Measurements from ENCODE around the gene MBNL2.

GRCh38 chr13:97342136-97342535 lies 120.0 kb downstream of the MBNL2 start:
- TF ChIP-seq RAD21 (IDR thresholded peaks at IDR 0.05; ENCODE audit: insufficient read depth, low read depth, low read length) (no peak), POU2F2 (IDR thresholded peaks at IDR 0.05; ENCODE audit: borderline replicate concordance, low read depth, low read length) (no peak), TCF3 (IDR thresholded peaks at IDR 0.05; ENCODE audit: borderline replicate concordance, insufficient read depth, low read depth, low read length) (no peak), SMC3 (IDR thresholded peaks at IDR 0.05; ENCODE audit: borderline replicate concordance, low read length) (no peak), CHD1 (IDR thresholded peaks at IDR 0.05; ENCODE audit: low read depth, low read length) (no peak), CHD2 (IDR thresholded peaks at IDR 0.05; ENCODE audit: borderline replicate concordance, low read depth, low read length) (no peak), FOS (IDR thresholded peaks at IDR 0.05; ENCODE audit: borderline replicate concordance, extremely low read depth, insufficient read length) (no peak), POLR2AphosphoS5 (IDR thresholded peaks at IDR 0.05; ENCODE audit: low read length) (no peak), BACH1 (IDR thresholded peaks at IDR 0.05; ENCODE audit: borderline replicate concordance) (no peak), TCF12 (IDR thresholded peaks at IDR 0.05; ENCODE audit: low read depth, low read length) (no peak), HCFC1 (IDR thresholded peaks at IDR 0.05; ENCODE audit: low read length) (no peak)
- TF ChIP-seq, protein P1, sequence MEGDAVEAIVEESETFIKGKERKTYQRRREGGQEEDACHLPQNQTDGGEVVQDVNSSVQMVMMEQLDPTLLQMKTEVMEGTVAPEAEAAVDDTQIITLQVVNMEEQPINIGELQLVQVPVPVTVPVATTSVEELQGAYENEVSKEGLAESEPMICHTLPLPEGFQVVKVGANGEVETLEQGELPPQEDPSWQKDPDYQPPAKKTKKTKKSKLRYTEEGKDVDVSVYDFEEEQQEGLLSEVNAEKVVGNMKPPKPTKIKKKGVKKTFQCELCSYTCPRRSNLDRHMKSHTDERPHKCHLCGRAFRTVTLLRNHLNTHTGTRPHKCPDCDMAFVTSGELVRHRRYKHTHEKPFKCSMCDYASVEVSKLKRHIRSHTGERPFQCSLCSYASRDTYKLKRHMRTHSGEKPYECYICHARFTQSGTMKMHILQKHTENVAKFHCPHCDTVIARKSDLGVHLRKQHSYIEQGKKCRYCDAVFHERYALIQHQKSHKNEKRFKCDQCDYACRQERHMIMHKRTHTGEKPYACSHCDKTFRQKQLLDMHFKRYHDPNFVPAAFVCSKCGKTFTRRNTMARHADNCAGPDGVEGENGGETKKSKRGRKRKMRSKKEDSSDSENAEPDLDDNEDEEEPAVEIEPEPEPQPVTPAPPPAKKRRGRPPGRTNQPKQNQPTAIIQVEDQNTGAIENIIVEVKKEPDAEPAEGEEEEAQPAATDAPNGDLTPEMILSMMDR (IDR thresholded peaks at IDR 0.05 in 2 of 3, conservative IDR thresholded peaks at IDR 0.05 in 1 of 3; ENCODE audit: control insufficient read depth in 2 of 3, extremely low read depth in 1 of 3, insufficient read depth in 1 of 3, low read depth in 3 of 3, low read length in 3 of 3): no peak
- TF ChIP-seq, protein P2, sequence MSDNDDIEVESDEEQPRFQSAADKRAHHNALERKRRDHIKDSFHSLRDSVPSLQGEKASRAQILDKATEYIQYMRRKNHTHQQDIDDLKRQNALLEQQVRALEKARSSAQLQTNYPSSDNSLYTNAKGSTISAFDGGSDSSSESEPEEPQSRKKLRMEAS (IDR thresholded peaks at IDR 0.05; ENCODE audit: low read depth, low read length): no peak

All from GM12878 (cell line).